ENCODE results near the gene CHSY3.
"Not testable (repeated sequence)": the region's sequence is repeated elsewhere in the genome, so short reads cannot be mapped to it uniquely, and the experiment has no call there.

Gene CHSY3

DNA sequence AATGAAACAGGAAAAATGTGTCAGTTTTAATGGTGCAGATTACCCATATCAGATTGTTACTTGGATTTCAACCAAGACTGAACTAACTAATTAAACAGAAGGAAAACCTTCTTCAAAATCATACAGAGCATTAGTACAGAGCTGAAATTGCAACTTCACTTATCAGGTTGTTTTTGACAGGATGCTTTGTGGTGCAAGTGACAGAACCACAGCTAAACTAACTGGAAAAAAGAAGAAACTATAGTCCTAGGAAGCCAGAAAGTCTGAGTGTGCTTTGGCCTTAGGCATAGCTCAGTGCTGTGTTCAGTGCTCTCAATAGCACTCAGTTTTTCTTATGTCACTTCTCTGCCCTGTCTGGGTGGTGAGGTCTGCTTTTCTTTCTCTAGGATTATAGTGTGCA, 267.4 kb downstream of the CHSY3 start:
- DNase-seq, result no peak

DNA sequence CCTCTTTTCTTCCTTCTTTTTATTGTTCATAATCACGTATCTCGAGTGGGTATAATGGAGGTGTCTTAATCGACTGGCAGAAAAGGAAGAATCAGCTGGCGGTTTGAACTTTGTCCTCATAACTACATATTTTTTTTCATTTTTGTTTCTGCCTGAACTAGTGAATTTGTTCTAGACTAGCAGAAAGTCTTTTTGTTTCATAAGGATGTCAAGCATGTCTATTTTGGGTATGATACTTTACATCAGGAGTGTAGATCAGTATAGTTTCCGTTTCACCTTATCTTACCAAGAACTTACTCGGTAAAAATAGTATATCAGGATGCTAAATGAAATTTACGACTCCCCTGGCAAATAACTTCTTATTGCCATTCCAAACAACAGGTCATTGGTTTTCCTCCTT, 278.9 kb downstream of the CHSY3 start:
- DNase-seq, result no peak

- no peak for DNase-seq
These were observed 285.7 kb downstream of the CHSY3 start for GRCh38 chr5:130189961-130190360.

GRCh38 chr5:130198927-130199326, 294.7 kb downstream of the CHSY3 start:
- no peak for DNase-seq

- no peak for DNase-seq
These were observed 302.4 kb downstream of the CHSY3 start for GRCh38 chr5:130206686-130207085.

DNA sequence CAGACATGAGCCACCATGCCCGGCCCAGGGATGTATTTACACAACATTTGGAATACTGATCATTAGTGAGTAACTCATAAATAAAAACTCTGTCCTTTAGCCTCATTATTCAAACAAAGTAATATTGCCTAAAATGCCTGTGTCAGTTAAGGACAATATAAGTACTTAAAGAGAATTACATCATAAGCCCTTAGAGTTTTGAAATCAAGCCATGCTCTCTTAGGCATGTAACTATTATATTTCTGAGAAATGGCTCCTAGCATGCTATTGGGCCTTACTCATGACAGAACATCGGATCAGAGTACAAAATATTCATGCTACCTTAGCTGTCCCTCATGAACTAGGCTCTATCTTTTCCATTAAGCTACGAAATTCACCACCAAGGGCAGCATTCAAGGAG, 309.3 kb downstream of the CHSY3 start:
- no peak for DNase-seq

DNA sequence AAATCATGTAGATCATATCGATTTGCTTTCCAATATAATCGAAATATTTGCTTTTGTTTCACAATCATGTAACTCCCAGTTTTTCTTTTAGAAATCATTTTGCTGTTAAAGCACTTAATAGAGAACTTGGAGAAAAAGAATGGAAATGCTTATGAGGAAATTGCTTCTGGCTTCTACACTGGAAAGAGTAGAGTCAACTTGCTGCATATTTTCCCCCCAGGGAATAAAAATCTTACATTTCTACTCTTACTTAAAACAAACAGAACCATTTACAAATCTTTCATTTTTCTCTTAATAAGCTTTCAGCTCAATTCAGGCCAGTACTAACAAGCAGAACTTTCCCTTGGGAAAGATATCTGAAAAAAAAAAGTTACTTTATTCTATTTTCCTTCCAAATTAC, 312.0 kb downstream of the CHSY3 start:
- DNase-seq, result no peak

DNA sequence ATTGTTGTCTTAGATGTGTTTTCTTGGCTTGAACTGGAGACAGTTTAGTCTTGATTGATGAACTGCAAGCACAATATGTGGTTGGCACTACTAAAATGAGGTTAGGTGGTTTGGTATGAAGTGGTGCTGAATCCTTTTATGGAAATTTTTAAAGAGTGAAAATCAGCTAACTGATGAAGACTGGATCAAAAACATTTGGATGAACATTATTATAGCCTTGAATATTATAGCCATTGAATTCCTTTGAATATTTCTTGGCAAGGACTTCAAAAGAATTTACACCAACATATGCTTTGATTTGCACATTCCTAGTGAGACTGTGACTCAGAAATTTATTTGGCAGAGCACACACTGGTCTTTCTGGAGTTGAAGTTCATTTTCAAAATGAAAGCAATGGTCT, 318.3 kb downstream of the CHSY3 start:
- DNase-seq, result no peak

- DNase-seq, result not testable (repeated sequence)
These were observed 322.3 kb downstream of the CHSY3 start for GRCh38 chr5:130226556-130226955.

- DNase-seq, result no peak
These were observed 323.4 kb downstream of the CHSY3 start for GRCh38 chr5:130227699-130228098.

- no peak for DNase-seq
These were observed 327.5 kb downstream of the CHSY3 start for GRCh38 chr5:130231786-130232185.

GRCh38 chr5:130234816-130235215, 330.6 kb downstream of the CHSY3 start:
- DNase-seq, result no peak

Measured in activated T-cell treated with anti-CD3 and anti-CD28 coated beads for 4 hours (primary cell).